Germinal center (tissue), 1 donor: Measurements from ENCODE around the gene CIC.

Source experiments
- DNase-seq: peaks from one replicate; pipeline ENCODE4 v3.0.0; 2012; ENCODE audit warnings: mixed read lengths, low spot score

CIC gene

DNA sequence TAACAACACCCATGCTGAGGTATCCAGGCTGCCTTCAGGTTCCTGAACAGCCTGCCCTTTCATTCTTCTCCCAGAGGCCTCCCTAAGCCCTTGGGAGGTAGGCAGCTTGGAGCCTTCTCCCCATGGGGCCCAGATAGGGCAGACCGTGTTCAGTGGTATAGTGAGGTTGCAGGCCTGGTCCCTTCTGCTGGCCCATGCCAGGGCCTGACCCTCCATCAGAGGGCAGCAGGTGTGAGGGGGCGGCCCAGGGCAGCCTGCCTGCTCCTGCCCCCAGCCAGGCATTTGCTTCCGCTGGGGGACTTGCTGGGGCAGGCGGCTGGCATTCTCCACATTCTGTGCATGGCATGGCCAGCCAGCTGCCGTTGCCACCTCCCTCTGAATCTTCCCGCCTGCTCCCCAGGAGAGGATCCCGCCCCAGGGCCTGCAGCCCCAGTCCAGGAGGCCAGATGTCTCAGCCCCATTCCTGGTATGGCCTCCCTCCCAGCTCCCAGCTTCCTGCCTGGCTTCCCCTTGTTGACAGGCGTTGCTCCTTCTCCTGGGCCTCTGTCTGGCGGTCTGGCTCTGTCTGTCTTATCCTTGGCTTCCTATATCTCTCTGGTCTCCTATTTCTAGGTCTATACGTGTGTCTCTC is 8.9 kb downstream of the CIC start:
- DNase-seq: no peak

DNA sequence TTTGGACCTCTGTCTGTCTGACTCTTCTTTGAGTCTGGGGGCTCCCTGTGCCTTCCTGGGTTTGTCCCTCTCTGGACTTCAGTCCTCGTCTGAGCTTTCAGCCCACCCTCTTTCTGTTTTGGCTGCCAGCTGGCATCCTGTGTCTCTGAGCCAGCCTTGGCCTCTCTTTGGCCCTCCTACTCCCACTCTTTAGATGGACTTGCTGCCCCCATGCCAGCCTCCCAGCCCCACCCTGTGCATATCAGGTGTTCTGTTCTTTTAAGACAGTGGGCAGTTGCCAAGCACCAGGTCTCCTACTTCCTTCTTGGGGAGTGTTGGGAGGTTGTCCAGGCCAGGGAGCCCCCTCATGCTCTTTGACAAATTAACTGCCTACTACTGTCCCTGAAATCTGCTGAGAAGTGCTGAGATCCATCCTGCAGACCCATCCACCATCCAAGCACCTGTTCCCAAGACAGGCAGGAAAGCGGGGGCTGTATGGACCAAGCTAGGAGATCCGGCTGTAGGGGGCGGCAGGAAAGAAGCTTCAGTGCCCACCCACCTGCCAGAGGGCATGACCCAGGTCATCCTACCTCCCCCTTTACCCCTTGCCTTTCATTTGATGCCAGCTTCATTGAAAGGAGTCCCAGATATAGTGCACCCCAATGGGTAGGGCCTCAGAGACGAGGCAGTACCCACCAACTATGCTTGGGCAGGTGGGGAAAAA is 9.6 kb downstream of the CIC start:
- no peak for DNase-seq

DNA sequence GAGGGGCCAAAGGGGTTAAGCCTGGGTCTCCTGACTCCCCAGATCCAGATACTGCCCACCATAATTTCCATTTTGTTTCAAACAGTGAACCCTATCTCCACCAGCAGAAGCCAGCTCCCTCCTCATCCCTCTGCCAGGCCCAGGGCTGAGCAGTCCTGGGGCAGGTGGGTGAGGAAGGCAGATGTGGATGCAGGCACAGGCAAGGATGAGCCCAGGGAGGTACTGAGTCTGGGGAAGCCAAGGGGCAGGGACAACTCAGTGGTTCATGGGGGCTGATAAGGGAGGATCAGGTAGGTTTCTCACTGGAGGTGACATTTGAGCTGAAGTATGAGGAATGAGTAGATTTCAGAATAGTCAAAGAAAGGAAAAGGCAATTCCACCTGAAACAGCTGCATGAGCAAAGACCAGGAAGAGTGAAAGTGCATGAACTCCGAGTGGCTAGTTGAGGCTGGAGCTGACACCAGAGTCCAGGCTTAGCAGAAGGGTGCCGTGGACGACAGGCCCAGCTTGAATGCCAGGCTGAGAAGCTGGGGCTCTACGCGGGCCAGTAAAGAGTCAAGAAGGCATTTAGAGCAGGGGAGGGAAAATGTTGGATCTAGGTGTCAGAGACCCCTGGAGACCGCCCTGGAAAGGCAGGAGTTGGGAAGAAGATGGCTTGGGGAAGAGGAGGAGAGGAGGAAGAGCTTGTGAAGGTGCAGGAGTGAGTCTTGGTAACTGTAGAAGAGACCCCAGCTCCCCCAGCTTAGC is 10.3 kb downstream of the CIC start:
- DNase-seq: no peak

GRCh38 chr19:42279902-42280814 is 11.1 kb downstream of the CIC start:
- DNase-seq: peak; percentile 94

DNA sequence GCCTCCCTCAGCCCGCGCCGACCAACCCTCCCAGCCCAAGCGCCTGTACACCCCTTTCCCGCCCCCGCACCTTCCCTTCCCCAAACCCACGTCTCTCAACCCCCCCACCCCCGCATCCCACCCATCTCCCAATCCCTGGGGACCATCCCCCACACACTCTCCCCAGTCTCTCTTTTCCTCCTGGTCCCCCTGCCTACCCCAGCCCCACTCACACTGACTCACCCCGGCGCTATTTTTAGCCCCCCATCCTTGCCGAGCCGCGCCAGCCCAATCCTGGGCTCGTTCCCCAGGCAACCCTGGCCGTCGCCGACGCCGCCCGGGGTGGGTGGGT is 11.7 kb downstream of the CIC start:
- DNase-seq: no peak

- DNase-seq: peak; percentile 56
Measured at GRCh38 chr19:42281146-42281826, 12.2 kb downstream of the CIC start.

- DNase-seq: no peak
Measured at GRCh38 chr19:42281827-42282762, 13.0 kb downstream of the CIC start.

DNA sequence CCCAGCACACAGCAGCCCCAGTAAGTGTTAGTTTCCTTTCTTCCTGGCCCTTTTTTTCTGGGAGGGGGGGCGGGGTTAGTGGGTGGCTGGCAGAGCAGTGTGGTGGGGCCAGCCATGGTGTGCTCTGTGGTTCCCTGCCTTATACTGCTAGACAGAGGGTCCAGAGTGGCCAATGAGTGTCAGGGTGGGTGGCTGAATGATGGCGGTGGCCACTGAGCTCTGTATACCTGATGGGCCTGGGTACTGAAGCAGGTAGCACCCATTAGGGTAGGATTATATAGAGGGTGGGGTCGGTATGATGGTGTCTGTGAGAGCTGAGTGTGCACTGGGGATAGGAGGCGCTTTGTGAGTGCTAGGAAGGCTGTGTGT is 13.8 kb downstream of the CIC start:
- DNase-seq: no peak

DNA sequence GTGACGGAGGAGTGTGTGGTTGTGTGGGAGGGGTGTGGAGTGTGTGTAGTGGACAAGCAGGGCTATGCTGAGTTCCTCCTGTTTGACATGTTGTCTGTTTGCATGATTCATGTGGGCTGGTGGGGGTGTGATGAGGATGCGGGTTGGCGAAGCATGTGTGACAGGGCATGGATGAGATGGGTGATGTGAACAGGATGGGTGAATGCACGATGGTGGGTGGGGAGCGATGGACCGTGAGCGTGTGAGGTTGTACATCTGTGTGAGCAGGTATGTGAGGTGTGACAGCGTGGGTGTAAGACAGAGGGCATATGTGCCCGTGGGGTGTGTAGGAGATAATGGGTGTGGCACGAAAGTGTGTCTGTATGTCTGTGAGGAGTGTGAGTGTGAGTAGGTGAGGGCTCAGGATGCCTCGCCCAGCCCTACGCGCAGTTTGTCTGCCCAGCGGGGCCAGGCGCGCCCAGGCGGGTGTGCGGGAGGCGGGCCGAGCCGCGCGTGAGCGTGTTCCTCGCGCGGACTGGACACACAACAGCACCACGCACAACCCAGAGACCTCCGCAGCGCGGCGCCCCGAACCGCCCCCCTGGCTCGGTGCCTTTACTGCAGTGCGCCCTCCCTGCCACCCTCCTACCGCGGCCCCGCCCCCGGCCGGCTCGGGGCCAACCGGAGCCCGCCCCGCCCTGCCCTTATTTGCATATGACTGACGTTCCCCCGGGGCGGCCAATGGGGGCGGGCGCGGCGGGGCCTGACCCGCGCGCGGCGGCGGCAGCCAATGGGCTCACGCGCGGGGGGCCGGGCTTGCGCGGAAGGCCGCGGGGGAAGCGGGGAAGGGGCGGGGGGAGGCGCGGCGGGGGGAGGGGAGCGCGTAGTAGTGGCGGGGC is 14.4 kb downstream of the CIC start:
- DNase-seq: peak; percentile 96

DNA sequence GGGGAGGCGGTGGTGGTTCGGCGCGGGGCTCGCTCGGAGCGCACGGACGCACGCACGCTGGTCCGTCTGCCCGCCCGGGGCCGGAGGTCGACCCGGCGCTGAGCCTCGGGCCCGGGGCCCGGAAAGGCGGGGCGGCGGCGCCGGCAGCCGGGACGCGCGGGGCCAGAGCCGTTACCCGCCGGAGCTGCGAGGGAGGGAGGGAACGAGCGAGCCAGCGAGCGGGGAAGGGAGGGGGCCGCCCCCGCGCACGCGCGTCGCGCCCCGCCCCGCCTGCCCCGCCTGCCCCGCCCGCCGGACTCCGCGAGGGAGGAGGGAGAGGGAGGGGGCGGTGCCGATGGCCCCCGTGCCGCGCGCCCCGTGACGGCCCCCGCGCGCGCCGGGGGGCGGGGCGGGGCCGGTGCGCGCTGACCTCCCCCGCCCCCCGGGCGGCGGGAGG is 15.0 kb downstream of the CIC start:
- peak; percentile 90 for DNase-seq

DNA sequence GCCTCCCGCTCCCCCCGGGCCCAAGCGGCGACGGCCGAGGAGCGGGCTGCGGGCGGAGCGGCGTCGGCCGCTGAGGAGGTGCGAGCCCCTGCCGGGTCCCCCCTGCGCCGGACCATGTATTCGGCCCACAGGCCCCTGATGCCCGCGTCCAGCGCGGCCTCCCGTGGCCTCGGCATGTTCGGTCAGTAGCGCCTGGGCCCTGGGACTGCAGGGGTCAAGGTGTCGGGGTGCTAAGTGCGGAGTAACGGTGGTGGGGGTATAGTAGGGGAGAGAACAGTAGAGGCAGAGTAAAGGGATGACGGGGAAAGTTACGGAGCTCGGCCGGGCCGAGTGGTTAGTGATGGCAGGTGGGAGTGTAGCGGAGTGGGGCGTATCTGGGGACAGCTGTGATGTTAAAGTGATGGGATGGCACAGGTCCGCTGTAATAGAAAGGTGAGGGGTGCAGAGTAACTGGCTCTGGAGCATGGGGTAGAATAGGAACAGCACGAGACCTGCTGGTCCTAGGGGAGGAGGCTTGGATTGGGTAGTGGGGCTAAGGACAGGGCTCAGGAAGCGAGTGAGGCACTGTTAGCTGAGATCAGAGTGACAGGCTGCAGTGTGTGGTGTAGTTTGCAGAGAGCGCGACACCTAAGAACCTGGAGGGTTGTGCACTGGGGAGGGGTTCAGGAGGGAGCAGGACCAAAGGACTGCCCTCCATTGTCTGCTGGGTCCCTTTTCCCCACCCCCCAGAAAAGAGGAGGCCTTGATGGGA is 15.7 kb downstream of the CIC start:
- DNase-seq: no peak

DNA sequence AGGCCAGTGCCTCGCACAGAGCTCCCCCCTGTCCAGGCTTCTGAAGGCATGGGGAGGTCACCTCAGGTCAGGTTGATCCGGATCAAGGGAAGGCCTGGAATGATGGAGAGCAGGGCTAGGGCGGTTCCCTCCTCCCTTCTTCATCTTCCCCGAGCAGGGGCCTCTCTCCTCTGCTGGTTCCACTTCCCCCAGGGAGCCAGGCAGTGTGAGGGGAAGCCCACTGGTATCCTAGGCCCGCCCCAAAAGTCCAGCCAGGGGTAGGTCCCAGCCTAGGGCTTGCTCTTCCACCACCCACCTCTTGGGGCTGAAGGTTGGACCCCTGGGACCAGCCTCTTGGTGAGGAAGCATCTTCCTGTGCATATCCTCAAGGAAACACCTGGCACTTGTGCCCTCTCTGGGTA is 16.5 kb downstream of the CIC start:
- peak; percentile 62 for DNase-seq

- DNase-seq: no peak
Measured at GRCh38 chr19:42285988-42286348, 16.9 kb downstream of the CIC start.

DNA sequence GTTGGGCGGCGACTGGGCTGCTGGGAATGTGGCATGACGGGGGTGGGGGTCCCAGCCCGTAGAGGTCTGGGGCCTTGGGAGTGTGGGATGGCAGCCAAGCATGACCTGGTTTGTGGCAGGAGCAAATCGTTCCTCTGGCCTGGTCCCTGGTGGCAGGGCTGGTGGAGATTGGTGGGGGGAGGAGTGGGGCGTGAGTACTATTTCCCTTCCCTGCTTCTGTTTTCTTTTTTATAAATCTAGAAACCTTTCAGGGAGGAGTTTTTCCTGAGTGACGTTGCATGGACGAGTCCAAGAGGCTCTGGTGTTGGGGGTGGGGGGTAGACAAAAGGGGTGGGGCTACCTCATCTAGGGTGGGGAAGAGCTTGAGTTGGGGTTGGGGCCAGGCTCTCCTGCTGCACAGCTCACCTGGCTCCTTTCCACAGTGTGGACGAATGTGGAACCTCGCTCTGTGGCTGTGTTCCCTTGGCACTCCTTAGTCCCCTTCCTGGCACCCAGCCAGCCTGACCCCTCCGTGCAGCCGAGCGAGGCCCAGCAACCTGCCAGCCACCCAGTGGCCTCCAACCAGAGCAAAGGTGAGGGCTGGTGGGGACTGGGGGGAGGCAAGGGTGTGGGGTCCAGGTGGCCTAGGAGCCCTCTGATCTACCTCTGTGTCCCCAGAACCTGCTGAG is 17.4 kb downstream of the CIC start:
- no peak for DNase-seq

DNA sequence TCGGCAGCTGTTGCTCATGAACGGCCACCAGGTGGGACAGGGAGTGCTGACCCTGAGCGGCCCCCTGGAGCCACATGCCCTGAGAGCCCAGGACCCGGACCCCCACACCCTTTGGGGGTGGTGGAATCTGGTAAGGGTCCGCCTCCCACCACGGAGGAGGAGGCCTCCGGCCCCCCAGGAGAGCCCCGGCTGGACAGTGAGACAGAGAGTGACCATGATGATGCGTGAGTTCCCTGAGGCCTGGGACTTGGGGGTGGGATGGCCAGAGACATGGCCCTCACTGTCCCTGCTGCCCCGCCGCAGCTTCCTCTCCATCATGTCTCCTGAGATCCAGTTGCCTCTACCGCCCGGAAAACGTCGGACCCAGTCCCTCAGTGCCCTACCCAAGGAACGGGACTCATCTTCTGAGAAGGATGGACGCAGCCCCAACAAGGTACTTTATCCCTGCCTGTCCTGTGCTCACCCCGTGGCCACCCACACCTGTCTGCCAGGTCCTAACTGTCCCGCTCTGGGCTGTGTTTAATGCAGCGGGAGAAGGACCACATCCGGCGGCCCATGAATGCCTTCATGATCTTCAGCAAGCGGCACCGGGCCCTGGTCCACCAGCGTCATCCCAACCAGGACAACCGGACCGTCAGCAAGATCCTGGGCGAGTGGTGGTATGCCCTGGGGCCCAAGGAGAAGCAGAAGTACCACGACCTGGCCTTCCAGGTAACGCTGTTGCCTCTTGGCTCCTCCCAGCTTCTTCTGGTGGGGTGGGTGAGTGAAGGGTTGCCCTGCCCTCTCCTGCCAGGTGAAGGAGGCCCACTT is 18.2 kb downstream of the CIC start:
- no peak for DNase-seq

- no peak for DNase-seq
Measured at GRCh38 chr19:42287827-42288107, 18.7 kb downstream of the CIC start.

- DNase-seq: no peak
Measured at GRCh38 chr19:42288387-42288786, 19.3 kb downstream of the CIC start.
